Liver (tissue), 9 donors: ENCODE measurements around the gene FGL2. TPM values are rescaled to one million over a fixed set of nuclear protein-coding genes. Genes with fewer than 3 reads are reported as not detected.

Experiments
- DNase-seq: peaks from one replicate; pipeline ENCODE4 v3.0.0-alpha.2; 2017; ENCODE audit warnings: low spot score
- H3K27ac ChIP-seq, 2 donors: one replicate each; pipeline ENCODE4 v1.7.0; 2013; ENCODE audit warnings: inconsistent platforms in 2 of 2, low read length in 2 of 2, control low read depth in 1 of 2, low read depth in 1 of 2, mild to moderate bottlenecking in 1 of 2
- H3K27me3 ChIP-seq, 4 donors: one replicate each; pipeline versions ENCODE4 v1.6.1 to v1.7.0; 2013; ENCODE audit warnings: low read length in 3 of 4, inconsistent platforms in 1 of 4, mild to moderate bottlenecking in 1 of 4, moderate library complexity in 1 of 4; ENCODE audit not compliant: control insufficient read depth in 4 of 4, insufficient read depth in 4 of 4
- H3K36me3 ChIP-seq, 4 donors: one replicate each; pipeline versions ENCODE4 v1.6.1 to v1.7.0; 2013; ENCODE audit warnings: low read length in 3 of 4, mild to moderate bottlenecking in 3 of 4, low read depth in 1 of 4, moderate library complexity in 1 of 4; ENCODE audit not compliant: control insufficient read depth in 4 of 4, insufficient read depth in 3 of 4
- H3K4me1 ChIP-seq, 4 donors: one replicate each; pipeline versions ENCODE4 v1.6.1 to v1.7.0; 2013; ENCODE audit warnings: low read length in 3 of 4, mild to moderate bottlenecking in 3 of 4, moderate library complexity in 1 of 4; ENCODE audit not compliant: control insufficient read depth in 4 of 4, insufficient read depth in 4 of 4
- H3K4me3 ChIP-seq, 3 donors: one replicate each; pipeline versions ENCODE4 v1.6.1 to v1.7.0; 2013; ENCODE audit warnings: low read length in 3 of 3, control low read depth in 1 of 3, low read depth in 1 of 3, mild to moderate bottlenecking in 1 of 3
- H3K9ac ChIP-seq, 2 donors: one replicate each; pipeline ENCODE4 v1.7.0; 2013; ENCODE audit warnings: low read length in 2 of 2, mild to moderate bottlenecking in 2 of 2, moderate library complexity in 2 of 2, control low read depth in 1 of 2, low read depth in 1 of 2
- H3K9me3 ChIP-seq, 4 donors: one replicate each; pipeline versions ENCODE4 v1.6.1 to v1.7.0; 2013; ENCODE audit warnings: low read length in 3 of 4; ENCODE audit not compliant: control insufficient read depth in 4 of 4
- EGR1 ChIP-seq, 2 donors: IDR thresholded peaks; 2 replicates each; pipeline ENCODE4 v1.6.1; 2016 to 2018; ENCODE audit warnings: antibody characterized with exemption in 2 of 2, low read depth in 2 of 2
- FOXA1 ChIP-seq: IDR thresholded peaks from 2 replicates; pipeline ENCODE4 v1.6.1; 2016; ENCODE audit warnings: antibody characterized with exemption
- GABPA ChIP-seq, 2 donors: IDR thresholded peaks in 1 of 2; conservative IDR thresholded peaks in 1 of 2; 2 replicates each; pipeline ENCODE4 v1.6.1; 2016; ENCODE audit warnings: antibody characterized with exemption in 2 of 2, mild to moderate bottlenecking in 1 of 2, moderate library complexity in 1 of 2
- HNF4A ChIP-seq, 2 donors: conservative IDR thresholded peaks; 2 replicates each; pipeline ENCODE4 v1.6.1; 2016; ENCODE audit warnings: antibody characterized with exemption in 2 of 2, mild to moderate bottlenecking in 2 of 2
- HNF4G ChIP-seq: IDR thresholded peaks from 2 replicates; pipeline ENCODE4 v1.6.1; 2016; ENCODE audit warnings: antibody characterized with exemption
- JUND ChIP-seq, 2 donors: IDR thresholded peaks; 2 replicates each; pipeline ENCODE4 v1.6.1; 2016; ENCODE audit warnings: antibody characterized with exemption in 2 of 2
- NR2F2 ChIP-seq: IDR thresholded peaks from 2 replicates; pipeline ENCODE4 v1.6.1; 2016; ENCODE audit warnings: antibody characterized with exemption
- RAD21 ChIP-seq, 2 donors: IDR thresholded peaks; 2 replicates each; pipeline ENCODE4 v1.6.1; 2016; ENCODE audit warnings: antibody characterized with exemption in 2 of 2, mild to moderate bottlenecking in 2 of 2
- RXRA ChIP-seq, 2 donors: IDR thresholded peaks; 2 replicates each; pipeline ENCODE4 v1.6.1; 2017 to 2018; ENCODE audit warnings: antibody characterized with exemption in 2 of 2, mild to moderate bottlenecking in 1 of 2
- SP1 ChIP-seq: IDR thresholded peaks from 2 replicates; pipeline ENCODE4 v1.6.1; 2018; ENCODE audit warnings: antibody characterized with exemption, mild to moderate bottlenecking
- TAF1 ChIP-seq: conservative IDR thresholded peaks from 2 replicates; pipeline ENCODE4 v1.6.1; 2016; ENCODE audit warnings: antibody characterized with exemption, mild to moderate bottlenecking
- YY1 ChIP-seq: IDR thresholded peaks from 2 replicates; pipeline ENCODE4 v1.6.1; 2016; ENCODE audit warnings: antibody characterized with exemption, mild to moderate bottlenecking
- WGBS: extraction: QIAGEN DNeasy Blood & Tissue Kit; methylation state at CpG from one replicate; pipeline ENCODE4 v1.1.7; 2013; 5-methylcytosine and 5-hydroxymethylcytosine counted together
- polyA plus RNA-seq, 2 donors: library from polyadenylated mRNA; stranded (reverse) in 1 of 2; unstranded in 1 of 2; fragments of 200-250 nt in 1 of 2; fragments of >200 nt in 1 of 2; fragmentation: Nextera tagmentation in 1 of 2; extraction: Ambion mirVana in 1 of 2; gene quantifications; one replicate each; pipeline versions ENCODE4 v1.2.1 to v1.2.3, GENCODE V29; 2013 to 2015
- total RNA-seq, 2 donors: library from RNA; depleted of rRNA; stranded (reverse); fragments of >200 nt; gene quantifications; one replicate each; pipeline ENCODE4 v1.2.3, GENCODE V29; 2014
- TF ChIP-seq, protein P1 (sequence below): IDR thresholded peaks from 2 replicates; pipeline ENCODE4 v1.6.1; 2016; ENCODE audit warnings: antibody characterized with exemption, mild to moderate bottlenecking
- TF ChIP-seq, protein P2 (sequence below): fragments of 150-350 bp; IDR thresholded peaks from 2 replicates; pipeline ENCODE4 v1.5.1; 2017; ENCODE audit warnings: improper control_type of control experiment, low read depth, low read length; ENCODE audit not compliant: missing input control
- TF ChIP-seq, protein P3 (sequence below): IDR thresholded peaks from 2 replicates; pipeline ENCODE4 v1.6.1; 2016; ENCODE audit warnings: antibody characterized with exemption
- TF ChIP-seq, protein P4 (sequence below): IDR thresholded peaks from 2 replicates; pipeline ENCODE4 v1.6.1; 2016; ENCODE audit warnings: antibody characterized with exemption
- TF ChIP-seq, protein P5 (sequence below): IDR thresholded peaks from 2 replicates; pipeline ENCODE4 v1.6.1; 2016; ENCODE audit warnings: antibody characterized with exemption
- donor health status: healthy.
- donor health status: healthy.
- donor health status: healthy.
- donor health status: healthy.
- donor health status: healthy.

FGL2 gene
- total and polyA plus RNA-seq, 4 donors: 2.7 to 21.7 (median 13.6) TPM

DNA sequence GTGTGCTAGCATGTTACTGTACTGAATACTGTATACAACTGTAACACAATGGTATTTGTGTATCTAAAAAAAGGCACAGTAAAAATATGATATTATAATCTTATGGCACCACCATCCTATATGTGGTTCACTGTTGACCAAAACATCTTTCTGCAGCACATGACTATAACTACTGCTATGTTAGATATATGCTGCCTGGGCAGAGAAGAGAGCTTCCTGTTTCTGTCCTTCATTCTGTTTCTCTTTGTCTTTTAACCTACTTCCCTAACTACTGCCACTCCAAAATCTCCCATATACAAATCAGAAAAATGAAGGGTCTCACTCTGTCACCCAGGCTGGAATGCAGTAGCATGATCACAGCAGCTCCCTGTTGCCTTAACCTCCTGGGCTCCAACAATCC, 8.8 kb upstream of the FGL2 start:
- DNase-seq: no peak
- TF ChIP-seq, protein P1, sequence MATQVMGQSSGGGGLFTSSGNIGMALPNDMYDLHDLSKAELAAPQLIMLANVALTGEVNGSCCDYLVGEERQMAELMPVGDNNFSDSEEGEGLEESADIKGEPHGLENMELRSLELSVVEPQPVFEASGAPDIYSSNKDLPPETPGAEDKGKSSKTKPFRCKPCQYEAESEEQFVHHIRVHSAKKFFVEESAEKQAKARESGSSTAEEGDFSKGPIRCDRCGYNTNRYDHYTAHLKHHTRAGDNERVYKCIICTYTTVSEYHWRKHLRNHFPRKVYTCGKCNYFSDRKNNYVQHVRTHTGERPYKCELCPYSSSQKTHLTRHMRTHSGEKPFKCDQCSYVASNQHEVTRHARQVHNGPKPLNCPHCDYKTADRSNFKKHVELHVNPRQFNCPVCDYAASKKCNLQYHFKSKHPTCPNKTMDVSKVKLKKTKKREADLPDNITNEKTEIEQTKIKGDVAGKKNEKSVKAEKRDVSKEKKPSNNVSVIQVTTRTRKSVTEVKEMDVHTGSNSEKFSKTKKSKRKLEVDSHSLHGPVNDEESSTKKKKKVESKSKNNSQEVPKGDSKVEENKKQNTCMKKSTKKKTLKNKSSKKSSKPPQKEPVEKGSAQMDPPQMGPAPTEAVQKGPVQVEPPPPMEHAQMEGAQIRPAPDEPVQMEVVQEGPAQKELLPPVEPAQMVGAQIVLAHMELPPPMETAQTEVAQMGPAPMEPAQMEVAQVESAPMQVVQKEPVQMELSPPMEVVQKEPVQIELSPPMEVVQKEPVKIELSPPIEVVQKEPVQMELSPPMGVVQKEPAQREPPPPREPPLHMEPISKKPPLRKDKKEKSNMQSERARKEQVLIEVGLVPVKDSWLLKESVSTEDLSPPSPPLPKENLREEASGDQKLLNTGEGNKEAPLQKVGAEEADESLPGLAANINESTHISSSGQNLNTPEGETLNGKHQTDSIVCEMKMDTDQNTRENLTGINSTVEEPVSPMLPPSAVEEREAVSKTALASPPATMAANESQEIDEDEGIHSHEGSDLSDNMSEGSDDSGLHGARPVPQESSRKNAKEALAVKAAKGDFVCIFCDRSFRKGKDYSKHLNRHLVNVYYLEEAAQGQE: no peak
- TF ChIP-seq EGR1 (IDR thresholded peaks at IDR 0.05; ENCODE audit: low read depth in 2 of 2) (no peak), RXRA (IDR thresholded peaks at IDR 0.05) (no peak), YY1 (no peak), JUND (IDR thresholded peaks at IDR 0.05) (no peak), HNF4A (conservative IDR thresholded peaks at IDR 0.05) (no peak), SP1 (no peak), NR2F2 (no peak), HNF4G (no peak), TAF1 (no peak), FOXA1 (no peak), GABPA (IDR thresholded peaks at IDR 0.05 in 1 of 2, conservative IDR thresholded peaks at IDR 0.05 in 1 of 2) (no peak)
- TF ChIP-seq, protein P2, sequence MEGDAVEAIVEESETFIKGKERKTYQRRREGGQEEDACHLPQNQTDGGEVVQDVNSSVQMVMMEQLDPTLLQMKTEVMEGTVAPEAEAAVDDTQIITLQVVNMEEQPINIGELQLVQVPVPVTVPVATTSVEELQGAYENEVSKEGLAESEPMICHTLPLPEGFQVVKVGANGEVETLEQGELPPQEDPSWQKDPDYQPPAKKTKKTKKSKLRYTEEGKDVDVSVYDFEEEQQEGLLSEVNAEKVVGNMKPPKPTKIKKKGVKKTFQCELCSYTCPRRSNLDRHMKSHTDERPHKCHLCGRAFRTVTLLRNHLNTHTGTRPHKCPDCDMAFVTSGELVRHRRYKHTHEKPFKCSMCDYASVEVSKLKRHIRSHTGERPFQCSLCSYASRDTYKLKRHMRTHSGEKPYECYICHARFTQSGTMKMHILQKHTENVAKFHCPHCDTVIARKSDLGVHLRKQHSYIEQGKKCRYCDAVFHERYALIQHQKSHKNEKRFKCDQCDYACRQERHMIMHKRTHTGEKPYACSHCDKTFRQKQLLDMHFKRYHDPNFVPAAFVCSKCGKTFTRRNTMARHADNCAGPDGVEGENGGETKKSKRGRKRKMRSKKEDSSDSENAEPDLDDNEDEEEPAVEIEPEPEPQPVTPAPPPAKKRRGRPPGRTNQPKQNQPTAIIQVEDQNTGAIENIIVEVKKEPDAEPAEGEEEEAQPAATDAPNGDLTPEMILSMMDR: no peak
- TF ChIP-seq, protein P3, sequence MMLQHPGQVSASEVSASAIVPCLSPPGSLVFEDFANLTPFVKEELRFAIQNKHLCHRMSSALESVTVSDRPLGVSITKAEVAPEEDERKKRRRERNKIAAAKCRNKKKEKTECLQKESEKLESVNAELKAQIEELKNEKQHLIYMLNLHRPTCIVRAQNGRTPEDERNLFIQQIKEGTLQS: no peak
- TF ChIP-seq, protein P4, sequence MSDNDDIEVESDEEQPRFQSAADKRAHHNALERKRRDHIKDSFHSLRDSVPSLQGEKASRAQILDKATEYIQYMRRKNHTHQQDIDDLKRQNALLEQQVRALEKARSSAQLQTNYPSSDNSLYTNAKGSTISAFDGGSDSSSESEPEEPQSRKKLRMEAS: no peak
- TF ChIP-seq, protein P5, sequence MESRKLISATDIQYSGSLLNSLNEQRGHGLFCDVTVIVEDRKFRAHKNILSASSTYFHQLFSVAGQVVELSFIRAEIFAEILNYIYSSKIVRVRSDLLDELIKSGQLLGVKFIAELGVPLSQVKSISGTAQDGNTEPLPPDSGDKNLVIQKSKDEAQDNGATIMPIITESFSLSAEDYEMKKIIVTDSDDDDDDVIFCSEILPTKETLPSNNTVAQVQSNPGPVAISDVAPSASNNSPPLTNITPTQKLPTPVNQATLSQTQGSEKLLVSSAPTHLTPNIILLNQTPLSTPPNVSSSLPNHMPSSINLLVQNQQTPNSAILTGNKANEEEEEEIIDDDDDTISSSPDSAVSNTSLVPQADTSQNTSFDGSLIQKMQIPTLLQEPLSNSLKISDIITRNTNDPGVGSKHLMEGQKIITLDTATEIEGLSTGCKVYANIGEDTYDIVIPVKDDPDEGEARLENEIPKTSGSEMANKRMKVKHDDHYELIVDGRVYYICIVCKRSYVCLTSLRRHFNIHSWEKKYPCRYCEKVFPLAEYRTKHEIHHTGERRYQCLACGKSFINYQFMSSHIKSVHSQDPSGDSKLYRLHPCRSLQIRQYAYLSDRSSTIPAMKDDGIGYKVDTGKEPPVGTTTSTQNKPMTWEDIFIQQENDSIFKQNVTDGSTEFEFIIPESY: no peak
- Histone ChIP-seq H3K9me3 (peaks cover 6 to 11% (median 10%) of the 10 kb centered on the region in 4 donors), H3K4me3 (no peak overlapping the region), H3K27me3 (no peaks in the 10 kb centered on the region), H3K4me1 (no peaks in the 10 kb centered on the region), H3K9ac (no peak overlapping the region), H3K36me3 (no peaks in the 10 kb centered on the region), H3K27ac (no peak overlapping the region)

DNA sequence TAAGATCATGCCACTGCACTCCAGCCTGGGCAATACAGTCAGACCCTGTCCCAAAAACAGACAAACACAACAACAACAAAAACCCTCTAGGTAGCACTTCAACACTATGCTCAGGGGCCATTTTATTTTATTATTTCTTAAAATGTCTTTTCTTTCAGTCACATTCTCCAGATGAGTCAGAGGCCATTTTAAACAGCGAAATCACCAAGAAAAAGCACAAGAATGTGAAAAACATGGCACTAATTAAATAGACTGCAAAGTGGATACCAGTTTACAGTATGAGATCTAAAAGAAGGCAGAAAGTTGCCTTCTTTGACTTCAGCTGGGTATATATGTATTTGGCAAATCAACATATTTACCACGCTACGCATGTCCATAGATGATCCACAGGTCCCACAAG, 6.1 kb upstream of the FGL2 start:
- Histone ChIP-seq H3K9me3 (peaks cover 6 to 11% (median 10%) of the 10 kb centered on the region in 4 donors), H3K4me1 (peaks cover 1 to 16% (median 10%) of the 10 kb centered on the region in 4 donors), H3K9ac (no peak overlapping the region), H3K36me3 (no peaks in the 10 kb centered on the region), H3K4me3 (no peak overlapping the region), H3K27me3 (no peaks in the 10 kb centered on the region), H3K27ac (no peak overlapping the region)
- no peak for TF ChIP-seq RAD21 (IDR thresholded peaks at IDR 0.05)
- no peak for DNase-seq
- WGBS: 99% methylated on average over 3 of the region's 3 CpGs
